GM19035 (cell line): ENCODE measurements around the gene STPG3.

Source experiments
- ATAC-seq: cut with Tn5 transposase; IDR thresholded peaks from one replicate; pipeline ENCODE4 v1.9.1; 2021; ENCODE audit not compliant: unreplicated experiment

STPG3 gene

GRCh38 chr9:137221506-137222111 lies 29.5 kb upstream of the STPG3 start:
- no peak for ATAC-seq

- ATAC-seq = peak; percentile 8
These were observed 28.7 kb upstream of the STPG3 start, which contains the start of gene RNF208 for GRCh38 chr9:137222190-137223077. Gene RNF208 (minus strand): TSS chr9:137222240. CDS start chr9:137221212, 1,028 bp downstream.

- peak; percentile 66 for ATAC-seq
These were observed 27.8 kb upstream of the STPG3 start for GRCh38 chr9:137223078-137223970.

- ATAC-seq = no peak
These were observed 26.0 kb upstream of the STPG3 start, which contains the start of gene CYSRT1 for GRCh38 chr9:137224830-137225694. Gene CYSRT1 (plus strand): TSS chr9:137225174. CDS start chr9:137225622, 448 bp downstream.

GRCh38 chr9:137225699-137226331 lies 25.3 kb upstream of the STPG3 start:
- no peak for ATAC-seq

- ATAC-seq = no peak
These were observed 24.6 kb upstream of the STPG3 start for GRCh38 chr9:137226338-137227053.

GRCh38 chr9:137227054-137227852 lies 23.8 kb upstream of the STPG3 start, which contains the start of gene RNF224:
Gene RNF224 (plus strand): TSS chr9:137227502. CDS start chr9:137228336, 834 bp downstream.
- ATAC-seq = no peak

- no peak for ATAC-seq
These were observed 23.1 kb upstream of the STPG3 start for GRCh38 chr9:137227853-137228505.

GRCh38 chr9:137228506-137228967 lies 22.5 kb upstream of the STPG3 start:
- no peak for ATAC-seq

- no peak for ATAC-seq
These were observed 21.9 kb upstream of the STPG3 start for GRCh38 chr9:137228968-137229896.

GRCh38 chr9:137229903-137230704 lies 21.0 kb upstream of the STPG3 start:
- ATAC-seq = no peak

- ATAC-seq = no peak
These were observed 20.2 kb upstream of the STPG3 start, which contains the start of gene SLC34A3 for GRCh38 chr9:137230705-137231371. Gene SLC34A3 (plus strand): TSS chr9:137230901. CDS start chr9:137231703, 802 bp downstream.

- ATAC-seq = no peak
These were observed 19.6 kb upstream of the STPG3 start for GRCh38 chr9:137231372-137232039.

GRCh38 chr9:137232101-137232500 lies 19.0 kb upstream of the STPG3 start:
- ATAC-seq = no peak
